Panc1 (cell line): ENCODE measurements around the gene HS6ST3. TPM values are rescaled to one million over a fixed set of nuclear protein-coding genes. Genes with fewer than 3 reads are reported as not detected.

ENCODE experiments used
- ATAC-seq: fragments of 200-7000 bp; cut with Tn5 transposase; 2 replicates; pipeline ENCODE4 v1.9.1; 2020; ENCODE audit warnings: mild to moderate bottlenecking, moderate library complexity
- BruUV-seq: library from RNA; stranded (reverse); fragments of 400-500 nt; replicated peaks from 2 replicates; lab custom pipeline; 2021; lab: Mats Ljungman, UMichigan
- CTCF ChIA-PET: fragments of 300-600 bp; sonication (Branson Sonifier 250); formaldehyde crosslinking; loops from one replicate; lab custom pipeline; 2022; ENCODE audit warnings: antibody characterized with exemption; lab: Charles Lee
- POLR2A ChIA-PET: fragments of 300-600 bp; sonication (Branson Sonifier 250); formaldehyde crosslinking; loops from one replicate; lab custom pipeline; 2022; ENCODE audit warnings: antibody characterized with exemption; lab: Charles Lee
- DNase-seq: peaks from one replicate; pipeline ENCODE4 v3.0.0-alpha.2; 2010; ENCODE audit warnings: low read depth, low spot score
- H3K27ac ChIP-seq: 2 replicates; pipeline ENCODE4 v1.5.1; 2011; ENCODE audit warnings: mild to moderate bottlenecking, low read length, inconsistent platforms
- H3K27me3 ChIP-seq: fragments of 200-500 bp; sonication (Bioruptor generic); 2 replicates; pipeline ENCODE4 v1.6.0; 2014; ENCODE audit warnings: low read length, inconsistent platforms; ENCODE audit not compliant: control insufficient read depth, insufficient read depth
- H3K36me3 ChIP-seq: fragments of 200-500 bp; sonication (Bioruptor generic); 2 replicates; pipeline ENCODE4 v1.5.1; 2014; ENCODE audit warnings: inconsistent platforms, mild to moderate bottlenecking, low read length, moderate library complexity; ENCODE audit not compliant: control insufficient read depth, insufficient read depth
- H3K4me1 ChIP-seq: 2 replicates; pipeline ENCODE4 v1.5.1; 2011; ENCODE audit warnings: inconsistent platforms, mild to moderate bottlenecking, low read length, moderate library complexity; ENCODE audit not compliant: control insufficient read depth, insufficient read depth
- H3K4me3 ChIP-seq, 2 experiments: 2 replicates each; pipeline ENCODE4 v1.5.1; 2011 to 2012; ENCODE audit warnings: low read depth in 2 of 2, low read length in 2 of 2, mild to moderate bottlenecking in 2 of 2, inconsistent platforms in 1 of 2, moderate library complexity in 1 of 2
- H3K9me3 ChIP-seq: fragments of 200-500 bp; sonication (Bioruptor generic); 2 replicates; pipeline ENCODE4 v1.5.1; 2014; ENCODE audit warnings: low read depth, mild to moderate bottlenecking, inconsistent platforms, low read length, moderate library complexity; ENCODE audit not compliant: control insufficient read depth, insufficient read depth
- POLR2AphosphoS5 ChIP-seq: IDR thresholded peaks from 2 replicates; pipeline ENCODE4 v1.6.1; 2012; ENCODE audit warnings: mild to moderate bottlenecking, low read depth, low read length, moderate library complexity
- SIN3A ChIP-seq: IDR thresholded peaks from 2 replicates; pipeline ENCODE4 v1.6.1; 2012; ENCODE audit warnings: low read depth, mild to moderate bottlenecking, low read length, moderate library complexity, borderline replicate concordance; ENCODE audit not compliant: insufficient read depth
- TCF7L2 ChIP-seq: IDR thresholded peaks from 2 replicates; pipeline ENCODE4 v1.6.1; 2011; ENCODE audit warnings: mild to moderate bottlenecking, low read depth, low read length, inconsistent platforms
- in situ Hi-C: cut with HindIII; loops from 2 replicates; pipeline ENCODE4 v1.10.0; 2016; ENCODE audit warnings: low sequenced_read_pairs, low pct_unique_long_range_greater_than_20kb
- intact Hi-C: fragments of 100-400 bp; cut with micrococcal nuclease; formaldehyde crosslinking; loops from one replicate; pipeline ENCODE4 v1.10.0; 2022; ENCODE audit not compliant: unreplicated experiment
- total RNA-seq: library from RNA; stranded (reverse); gene quantifications from one replicate; pipeline ENCODE4 v1.2.1, GENCODE V29; 2021; ENCODE audit not compliant: unreplicated experiment
- TF ChIP-seq, protein P1 (sequence below), 2 experiments: IDR thresholded peaks; 2 replicates each; pipeline ENCODE4 v1.6.1; 2011 to 2012; ENCODE audit warnings: low read depth in 2 of 2, control low read depth in 1 of 2, low read length in 1 of 2, mild to moderate bottlenecking in 1 of 2, moderate library complexity in 1 of 2; ENCODE audit not compliant: insufficient read depth in 1 of 2
- TF ChIP-seq, protein P2 (sequence below): fragments of 450-650 bp; IDR thresholded peaks from 2 replicates; pipeline ENCODE4 v1.5.1; 2017; ENCODE audit warnings: mild to moderate bottlenecking

The HS6ST3 gene
- total RNA-seq, 1 experiment from 2014 or later, result 0.13 TPM

- no peak overlapping the region for H3K27ac ChIP-seq
- H3K36me3 ChIP-seq, result no peaks in the 10 kb centered on the region
- intact Hi-C loops (no loop called here), in situ Hi-C loops (no loop called here)
- ChIA-PET POLR2A (no interaction called here), CTCF (no interaction called here)
- H3K27me3 ChIP-seq, result no peaks in the 10 kb centered on the region
- TF ChIP-seq, protein P1, sequence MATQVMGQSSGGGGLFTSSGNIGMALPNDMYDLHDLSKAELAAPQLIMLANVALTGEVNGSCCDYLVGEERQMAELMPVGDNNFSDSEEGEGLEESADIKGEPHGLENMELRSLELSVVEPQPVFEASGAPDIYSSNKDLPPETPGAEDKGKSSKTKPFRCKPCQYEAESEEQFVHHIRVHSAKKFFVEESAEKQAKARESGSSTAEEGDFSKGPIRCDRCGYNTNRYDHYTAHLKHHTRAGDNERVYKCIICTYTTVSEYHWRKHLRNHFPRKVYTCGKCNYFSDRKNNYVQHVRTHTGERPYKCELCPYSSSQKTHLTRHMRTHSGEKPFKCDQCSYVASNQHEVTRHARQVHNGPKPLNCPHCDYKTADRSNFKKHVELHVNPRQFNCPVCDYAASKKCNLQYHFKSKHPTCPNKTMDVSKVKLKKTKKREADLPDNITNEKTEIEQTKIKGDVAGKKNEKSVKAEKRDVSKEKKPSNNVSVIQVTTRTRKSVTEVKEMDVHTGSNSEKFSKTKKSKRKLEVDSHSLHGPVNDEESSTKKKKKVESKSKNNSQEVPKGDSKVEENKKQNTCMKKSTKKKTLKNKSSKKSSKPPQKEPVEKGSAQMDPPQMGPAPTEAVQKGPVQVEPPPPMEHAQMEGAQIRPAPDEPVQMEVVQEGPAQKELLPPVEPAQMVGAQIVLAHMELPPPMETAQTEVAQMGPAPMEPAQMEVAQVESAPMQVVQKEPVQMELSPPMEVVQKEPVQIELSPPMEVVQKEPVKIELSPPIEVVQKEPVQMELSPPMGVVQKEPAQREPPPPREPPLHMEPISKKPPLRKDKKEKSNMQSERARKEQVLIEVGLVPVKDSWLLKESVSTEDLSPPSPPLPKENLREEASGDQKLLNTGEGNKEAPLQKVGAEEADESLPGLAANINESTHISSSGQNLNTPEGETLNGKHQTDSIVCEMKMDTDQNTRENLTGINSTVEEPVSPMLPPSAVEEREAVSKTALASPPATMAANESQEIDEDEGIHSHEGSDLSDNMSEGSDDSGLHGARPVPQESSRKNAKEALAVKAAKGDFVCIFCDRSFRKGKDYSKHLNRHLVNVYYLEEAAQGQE (IDR thresholded peaks at IDR 0.05; ENCODE audit: insufficient read depth in 1 of 2, low read depth in 2 of 2, low read length in 1 of 2), result no peak
- TF ChIP-seq SIN3A, result no peak
- TF ChIP-seq TCF7L2, result no peak
- TF ChIP-seq, protein P2, sequence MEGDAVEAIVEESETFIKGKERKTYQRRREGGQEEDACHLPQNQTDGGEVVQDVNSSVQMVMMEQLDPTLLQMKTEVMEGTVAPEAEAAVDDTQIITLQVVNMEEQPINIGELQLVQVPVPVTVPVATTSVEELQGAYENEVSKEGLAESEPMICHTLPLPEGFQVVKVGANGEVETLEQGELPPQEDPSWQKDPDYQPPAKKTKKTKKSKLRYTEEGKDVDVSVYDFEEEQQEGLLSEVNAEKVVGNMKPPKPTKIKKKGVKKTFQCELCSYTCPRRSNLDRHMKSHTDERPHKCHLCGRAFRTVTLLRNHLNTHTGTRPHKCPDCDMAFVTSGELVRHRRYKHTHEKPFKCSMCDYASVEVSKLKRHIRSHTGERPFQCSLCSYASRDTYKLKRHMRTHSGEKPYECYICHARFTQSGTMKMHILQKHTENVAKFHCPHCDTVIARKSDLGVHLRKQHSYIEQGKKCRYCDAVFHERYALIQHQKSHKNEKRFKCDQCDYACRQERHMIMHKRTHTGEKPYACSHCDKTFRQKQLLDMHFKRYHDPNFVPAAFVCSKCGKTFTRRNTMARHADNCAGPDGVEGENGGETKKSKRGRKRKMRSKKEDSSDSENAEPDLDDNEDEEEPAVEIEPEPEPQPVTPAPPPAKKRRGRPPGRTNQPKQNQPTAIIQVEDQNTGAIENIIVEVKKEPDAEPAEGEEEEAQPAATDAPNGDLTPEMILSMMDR, result no peak
- TF ChIP-seq POLR2AphosphoS5, result no peak
- ATAC-seq, result no peak
- DNase-seq, result no peak
- H3K4me1 ChIP-seq, result no peaks in the 10 kb centered on the region
- no peaks in the 10 kb centered on the region for H3K9me3 ChIP-seq
- H3K4me3 ChIP-seq, result no peak overlapping the region
- BruUV-seq, result no TSS peak
These were observed 703.0 kb downstream of the HS6ST3 start for GRCh38 chr13:96792736-96793403.

GRCh38 chr13:96793404-96793755, 703.5 kb downstream of the HS6ST3 start:
- ChIA-PET POLR2A (no interaction called here), CTCF (no interaction called here)
- DNase-seq (no peak), ATAC-seq (no peak)
- no TSS peak for BruUV-seq
- Histone ChIP-seq H3K27me3 (no peaks in the 10 kb centered on the region), H3K36me3 (no peaks in the 10 kb centered on the region), H3K9me3 (no peaks in the 10 kb centered on the region), H3K4me1 (no peaks in the 10 kb centered on the region), H3K4me3 (no peak overlapping the region), H3K27ac (no peak overlapping the region)
- in situ Hi-C loops (no loop called here), intact Hi-C loops (no loop called here)
- TF ChIP-seq, protein P1 (IDR thresholded peaks at IDR 0.05; ENCODE audit: insufficient read depth in 1 of 2, low read depth in 2 of 2, low read length in 1 of 2), result no peak
- TF ChIP-seq TCF7L2 (no peak), SIN3A (no peak), POLR2AphosphoS5 (no peak)
- TF ChIP-seq, protein P2, result no peak
